Hepatocyte (in vitro differentiated cells): ENCODE data around the gene EXD3. TPM values are rescaled to one million over a fixed set of nuclear protein-coding genes. Genes with fewer than 3 reads are reported as not detected.

Source experiments
- DNase-seq: peaks from one replicate; pipeline ENCODE4 v3.0.0-alpha.2; 2016; ENCODE audit warnings: low spot score
- H2AFZ ChIP-seq: fragments of 200-600 bp; sonication (generic); 2 replicates; pipeline ENCODE4 v1.6.0; 2016; ENCODE audit warnings: antibody characterized with exemption, mild to moderate bottlenecking
- H3K27ac ChIP-seq: fragments of 200-600 bp; sonication (generic); 2 replicates; pipeline ENCODE4 v1.5.1; 2016; ENCODE audit warnings: mild to moderate bottlenecking
- H3K27me3 ChIP-seq: fragments of 200-600 bp; sonication (generic); 2 replicates; pipeline ENCODE4 v1.6.1; 2016
- H3K36me3 ChIP-seq: fragments of 200-600 bp; sonication (generic); replicated peaks from 2 replicates; pipeline ENCODE4 v1.5.1; 2016; ENCODE audit warnings: low read depth; ENCODE audit not compliant: insufficient read depth
- H3K4me1 ChIP-seq: fragments of 200-600 bp; sonication (generic); 2 replicates; pipeline ENCODE4 v1.5.1; 2016; ENCODE audit warnings: mild to moderate bottlenecking, moderate library complexity; ENCODE audit not compliant: insufficient read depth
- H3K4me2 ChIP-seq: fragments of 200-600 bp; sonication (generic); 2 replicates; pipeline ENCODE4 v1.6.0; 2016
- H3K4me3 ChIP-seq: fragments of 200-600 bp; sonication (generic); 2 replicates; pipeline ENCODE4 v1.5.1; 2016; ENCODE audit warnings: mild to moderate bottlenecking
- H3K79me2 ChIP-seq: fragments of 200-600 bp; sonication (generic); 2 replicates; pipeline ENCODE4 v1.6.0; 2017; ENCODE audit warnings: mild to moderate bottlenecking
- H3K9me2 ChIP-seq: fragments of 200-600 bp; sonication (generic); replicated peaks from 2 replicates; pipeline ENCODE4 v1.6.0; 2017; ENCODE audit warnings: mild to moderate bottlenecking; ENCODE audit not compliant: insufficient read depth
- H3K9me3 ChIP-seq: fragments of 200-600 bp; sonication (generic); 2 replicates; pipeline ENCODE4 v1.5.1; 2016; ENCODE audit warnings: low read depth, mild to moderate bottlenecking
- H4K20me1 ChIP-seq: fragments of 200-600 bp; sonication (generic); 2 replicates; pipeline ENCODE4 v1.6.0; 2016; ENCODE audit warnings: mild to moderate bottlenecking; ENCODE audit not compliant: insufficient read depth, poor library complexity, severe bottlenecking
- CTCF ChIP-seq: fragments of 200-600 bp; sonication (generic); IDR thresholded peaks from 2 replicates; pipeline ENCODE4 v1.5.1; 2016; ENCODE audit warnings: antibody characterized with exemption, mild to moderate bottlenecking; ENCODE audit not compliant: poor library complexity
- EZH2 ChIP-seq: fragments of 200-600 bp; sonication (generic); IDR thresholded peaks from 2 replicates; pipeline ENCODE4 v1.6.1; 2016; ENCODE audit warnings: antibody characterized with exemption, mild to moderate bottlenecking, borderline replicate concordance
- EZH2phosphoT487 ChIP-seq: fragments of 200-600 bp; sonication (generic); IDR thresholded peaks from one replicate; pipeline ENCODE4 v1.6.1; 2018; ENCODE audit warnings: antibody characterized with exemption, mild to moderate bottlenecking, low read depth, moderate library complexity; ENCODE audit not compliant: unreplicated experiment, severe bottlenecking
- WGBS: methylation state at CpG from one replicate; pipeline ENCODE4 v1.1.6; 2016; ENCODE audit warnings: low lambda C conversion rate; ENCODE audit errors: missing lambda C conversion rate; 5-methylcytosine and 5-hydroxymethylcytosine counted together
- polyA plus RNA-seq: library from polyadenylated mRNA; unstranded; fragments of >200 nt; fragmentation: Nextera tagmentation; extraction: Ambion mirVana; gene quantifications from 2 replicates; pipeline ENCODE4 v1.2.1, GENCODE V29; 2016
- total RNA-seq: library from RNA; depleted of rRNA; stranded (reverse); fragments of >200 nt; gene quantifications from 2 replicates; pipeline ENCODE4 v1.2.3, GENCODE V29; 2014

EXD3 gene
- total and polyA plus RNA-seq, 2 experiments from 2014 or later = 11.8 to 21.6 TPM

- Histone ChIP-seq H3K36me3 (no peaks in the 10 kb centered on the region), H3K79me2 (peaks cover 9% of the 10 kb centered on the region), H4K20me1 (peaks cover 3% of the 10 kb centered on the region), H3K4me1 (peaks cover 55% of the 10 kb centered on the region), H3K9me2 (no peaks in the 10 kb centered on the region), H3K27me3 (no peaks in the 10 kb centered on the region), H2AFZ (no peak overlapping the region), H3K9me3 (no peaks in the 10 kb centered on the region), H3K4me2 (peak overlapping the region; percentile 90), H3K4me3 (peak overlapping the region; percentile 68), H3K27ac (no peak overlapping the region)
- 22% methylated on average over 16 of the region's 16 CpGs for WGBS
- DNase-seq = no peak
- no peak for TF ChIP-seq EZH2phosphoT487
- no peak for TF ChIP-seq EZH2
- TF ChIP-seq CTCF = no peak
These were observed 123.0 kb downstream of the EXD3 start for GRCh38 chr9:137299938-137300337.

GRCh38 chr9:137299203-137299565 lies 123.8 kb downstream of the EXD3 start:
- WGBS = 47% methylated on average over 10 of the region's 10 CpGs
- TF ChIP-seq CTCF = no peak
- no peak for TF ChIP-seq EZH2phosphoT487
- TF ChIP-seq EZH2 = no peak
- peak overlapping the region; percentile 90 for H3K4me2 ChIP-seq
- H3K4me3 ChIP-seq = no peak overlapping the region
- DNase-seq = no peak
- peaks cover 62% of the 10 kb centered on the region for H3K4me1 ChIP-seq
- no peak overlapping the region for H2AFZ ChIP-seq
- H3K27ac ChIP-seq = no peak overlapping the region
- H3K9me3 ChIP-seq = no peaks in the 10 kb centered on the region
- H3K79me2 ChIP-seq = peaks cover 9% of the 10 kb centered on the region
- peaks cover 3% of the 10 kb centered on the region for H4K20me1 ChIP-seq
- no peaks in the 10 kb centered on the region for H3K9me2 ChIP-seq
- H3K36me3 ChIP-seq = no peaks in the 10 kb centered on the region
- H3K27me3 ChIP-seq = no peaks in the 10 kb centered on the region

- Histone ChIP-seq H4K20me1 (peaks cover 3% of the 10 kb centered on the region), H3K4me2 (peak overlapping the region; percentile 90), H3K4me1 (peaks cover 62% of the 10 kb centered on the region), H3K79me2 (peaks cover 9% of the 10 kb centered on the region), H3K9me2 (no peaks in the 10 kb centered on the region), H3K36me3 (no peaks in the 10 kb centered on the region), H3K27ac (peak overlapping the region; percentile 20), H3K9me3 (no peaks in the 10 kb centered on the region), H3K27me3 (no peaks in the 10 kb centered on the region), H3K4me3 (no peak overlapping the region), H2AFZ (no peak overlapping the region)
- TF ChIP-seq EZH2 = no peak
- no peak for DNase-seq
- 61% methylated on average over 24 of the region's 24 CpGs for whole genome bisulfite sequencing
These were observed 124.4 kb downstream of the EXD3 start for GRCh38 chr9:137298401-137299202.

GRCh38 chr9:137297966-137298365 lies 125.0 kb downstream of the EXD3 start:
- Histone ChIP-seq H4K20me1 (peaks cover 3% of the 10 kb centered on the region), H3K27me3 (no peaks in the 10 kb centered on the region), H3K4me2 (no peak overlapping the region), H3K27ac (peak overlapping the region; percentile 20), H2AFZ (no peak overlapping the region), H3K9me2 (no peaks in the 10 kb centered on the region), H3K9me3 (no peaks in the 10 kb centered on the region), H3K79me2 (peaks cover 9% of the 10 kb centered on the region), H3K4me3 (no peak overlapping the region), H3K36me3 (no peaks in the 10 kb centered on the region), H3K4me1 (peaks cover 61% of the 10 kb centered on the region)
- TF ChIP-seq EZH2 = no peak
- no peak for TF ChIP-seq CTCF
- no peak for TF ChIP-seq EZH2phosphoT487
- 56% methylated on average over 7 of the region's 7 CpGs for WGBS
- no peak for DNase-seq
